Smooth muscle cell (in vitro differentiated cells): ENCODE data around the gene EDN3. TPM values are rescaled to one million over a fixed set of nuclear protein-coding genes. Genes with fewer than 3 reads are reported as not detected.

Experiments used
- DNase-seq: peaks from one replicate; lab custom pipeline; 2025; ENCODE audit not compliant: unreplicated experiment; lab: John Stamatoyannopoulos, UW
- H2AFZ ChIP-seq: fragments of 200-600 bp; sonication (generic); 2 replicates; pipeline ENCODE4 v1.6.0; 2016; ENCODE audit warnings: antibody characterized with exemption, low read depth, mild to moderate bottlenecking
- H3F3A ChIP-seq: fragments of 200-600 bp; sonication (generic); 2 replicates; pipeline ENCODE4 v1.6.0; 2017; ENCODE audit warnings: antibody characterized with exemption, low read depth
- H3K27ac ChIP-seq: fragments of 200-600 bp; sonication (generic); 2 replicates; pipeline ENCODE4 v1.5.1; 2016; ENCODE audit warnings: low read depth, mild to moderate bottlenecking
- H3K27me3 ChIP-seq: fragments of 200-600 bp; sonication (generic); 2 replicates; pipeline ENCODE4 v1.6.1; 2016; ENCODE audit warnings: low read depth, mild to moderate bottlenecking
- H3K36me3 ChIP-seq: fragments of 200-600 bp; sonication (generic); 2 replicates; pipeline ENCODE4 v1.5.1; 2016; ENCODE audit warnings: low read depth
- H3K4me1 ChIP-seq: fragments of 200-600 bp; sonication (generic); 2 replicates; pipeline ENCODE4 v1.5.1; 2016; ENCODE audit warnings: low read depth
- H3K4me2 ChIP-seq: fragments of 200-600 bp; sonication (generic); 2 replicates; pipeline ENCODE4 v1.6.0; 2016; ENCODE audit warnings: mild to moderate bottlenecking
- H3K4me3 ChIP-seq: fragments of 200-600 bp; sonication (generic); 2 replicates; pipeline ENCODE4 v1.5.1; 2016; ENCODE audit warnings: mild to moderate bottlenecking
- H3K79me2 ChIP-seq: fragments of 200-600 bp; sonication (generic); 2 replicates; pipeline ENCODE4 v1.6.0; 2016; ENCODE audit warnings: low read depth, mild to moderate bottlenecking
- H3K9ac ChIP-seq: fragments of 200-600 bp; sonication (generic); 2 replicates; pipeline ENCODE4 v1.6.0; 2016; ENCODE audit warnings: low read depth
- H3K9me3 ChIP-seq: fragments of 200-600 bp; sonication (generic); replicated peaks from 2 replicates; pipeline ENCODE4 v1.5.1; 2016; ENCODE audit warnings: low read depth
- H4K20me1 ChIP-seq: fragments of 200-600 bp; sonication (generic); 2 replicates; pipeline ENCODE4 v1.6.0; 2016; ENCODE audit warnings: low read depth
- WGBS: methylation state at CpG from one replicate; pipeline ENCODE4 v1.1.7; 2016; ENCODE audit warnings: low lambda C conversion rate; 5-methylcytosine and 5-hydroxymethylcytosine counted together
- polyA plus RNA-seq: library from polyadenylated mRNA; unstranded; fragments of >200 nt; fragmentation: Nextera tagmentation; extraction: Ambion mirVana; gene quantifications from 2 replicates; pipeline ENCODE4 v1.2.1, GENCODE V29; 2016
- total RNA-seq: library from RNA; depleted of rRNA; stranded (reverse); fragments of >200 nt; gene quantifications from 2 replicates; pipeline ENCODE4 v1.2.3, GENCODE V29; 2014
- TF ChIP-seq, protein P1 (sequence below): fragments of 200-600 bp; sonication (generic); IDR thresholded peaks from 2 replicates; pipeline ENCODE4 v1.5.1; 2017; ENCODE audit warnings: borderline replicate concordance, mild to moderate bottlenecking, antibody characterized with exemption; ENCODE audit not compliant: insufficient read depth, poor library complexity, severe bottlenecking

EDN3 gene
- total and polyA plus RNA-seq, 2 experiments from 2014 or later: not detected

DNA sequence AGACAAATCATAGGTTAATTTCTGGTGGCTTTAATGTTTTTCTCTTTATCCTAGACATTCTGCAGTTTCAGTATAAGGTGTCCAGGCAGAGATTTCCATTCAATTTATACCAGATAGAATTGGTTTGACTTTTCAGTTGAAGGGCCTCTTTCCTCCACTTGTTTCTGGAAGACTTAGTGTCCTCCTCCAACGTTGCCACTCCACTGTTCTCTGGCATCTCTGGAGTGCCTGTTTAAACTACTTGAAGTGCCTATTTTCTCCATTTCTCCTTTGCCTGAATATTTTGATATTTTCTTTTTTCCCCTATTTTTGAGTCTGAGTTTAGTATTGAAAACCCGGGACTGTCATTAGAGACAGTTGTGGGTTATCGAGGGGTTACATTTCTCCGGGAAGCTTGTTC, 27.7 kb downstream of the EDN3 start:
- DNase-seq: no peak
- Histone ChIP-seq H3K9me3 (no peaks in the 10 kb centered on the region), H3K36me3 (no peaks in the 10 kb centered on the region), H3K4me3 (no peak overlapping the region), H3K27me3 (peaks cover 94% of the 10 kb centered on the region), H2AFZ (no peak overlapping the region), H3F3A (no peaks in the 10 kb centered on the region), H3K4me2 (no peak overlapping the region), H3K4me1 (no peaks in the 10 kb centered on the region), H3K79me2 (no peaks in the 10 kb centered on the region), H3K27ac (no peak overlapping the region), H4K20me1 (no peaks in the 10 kb centered on the region), H3K9ac (no peak overlapping the region)
- TF ChIP-seq, protein P1, sequence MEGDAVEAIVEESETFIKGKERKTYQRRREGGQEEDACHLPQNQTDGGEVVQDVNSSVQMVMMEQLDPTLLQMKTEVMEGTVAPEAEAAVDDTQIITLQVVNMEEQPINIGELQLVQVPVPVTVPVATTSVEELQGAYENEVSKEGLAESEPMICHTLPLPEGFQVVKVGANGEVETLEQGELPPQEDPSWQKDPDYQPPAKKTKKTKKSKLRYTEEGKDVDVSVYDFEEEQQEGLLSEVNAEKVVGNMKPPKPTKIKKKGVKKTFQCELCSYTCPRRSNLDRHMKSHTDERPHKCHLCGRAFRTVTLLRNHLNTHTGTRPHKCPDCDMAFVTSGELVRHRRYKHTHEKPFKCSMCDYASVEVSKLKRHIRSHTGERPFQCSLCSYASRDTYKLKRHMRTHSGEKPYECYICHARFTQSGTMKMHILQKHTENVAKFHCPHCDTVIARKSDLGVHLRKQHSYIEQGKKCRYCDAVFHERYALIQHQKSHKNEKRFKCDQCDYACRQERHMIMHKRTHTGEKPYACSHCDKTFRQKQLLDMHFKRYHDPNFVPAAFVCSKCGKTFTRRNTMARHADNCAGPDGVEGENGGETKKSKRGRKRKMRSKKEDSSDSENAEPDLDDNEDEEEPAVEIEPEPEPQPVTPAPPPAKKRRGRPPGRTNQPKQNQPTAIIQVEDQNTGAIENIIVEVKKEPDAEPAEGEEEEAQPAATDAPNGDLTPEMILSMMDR: no peak
- 89% methylated on average over 4 of the region's 4 CpGs for WGBS

- WGBS: 56% methylated on average over 12 of the region's 12 CpGs
- TF ChIP-seq, protein P1: no peak
- no peak overlapping the region for H3K4me2 ChIP-seq
Measured at GRCh38 chr20:59331721-59332329, 31.4 kb downstream of the EDN3 start.

DNA sequence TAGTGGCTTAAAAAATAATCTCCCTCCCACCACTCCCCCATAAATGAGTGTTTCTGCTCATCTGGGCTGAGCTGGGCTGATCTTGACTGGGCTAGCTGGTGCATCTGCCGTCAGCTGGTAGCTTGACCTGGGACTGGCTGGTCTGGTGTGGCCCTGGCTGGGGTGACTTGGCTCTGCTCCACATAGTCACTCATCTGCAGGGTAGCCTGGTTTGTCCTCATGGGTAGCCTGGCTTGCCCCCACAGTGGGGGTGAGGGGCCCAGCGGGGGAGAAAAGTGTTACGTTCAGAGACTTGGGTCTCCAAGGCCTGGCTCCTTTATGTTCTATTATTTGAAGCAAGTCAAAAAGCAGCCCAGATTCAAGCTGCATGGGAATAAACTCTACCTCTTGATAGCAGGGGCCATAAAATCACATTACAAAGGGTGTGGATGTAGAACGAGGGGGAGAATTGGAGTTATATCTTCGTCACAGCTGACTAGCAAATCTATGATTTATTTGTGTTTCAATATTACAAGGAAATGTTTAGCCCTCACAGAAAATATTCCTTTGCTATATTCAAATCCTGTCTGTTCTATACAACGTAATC, 32.9 kb downstream of the EDN3 start:
- Histone ChIP-seq H3K27me3 (peaks cover 98% of the 10 kb centered on the region), H3K79me2 (no peaks in the 10 kb centered on the region), H3K4me3 (no peak overlapping the region), H3K36me3 (no peaks in the 10 kb centered on the region), H3F3A (no peaks in the 10 kb centered on the region), H3K27ac (no peak overlapping the region), H3K4me2 (no peak overlapping the region), H3K9ac (no peak overlapping the region), H2AFZ (no peak overlapping the region), H3K4me1 (no peaks in the 10 kb centered on the region), H4K20me1 (no peaks in the 10 kb centered on the region), H3K9me3 (no peaks in the 10 kb centered on the region)
- TF ChIP-seq, protein P1: no peak
- 88% methylated on average over 6 of the region's 6 CpGs for WGBS
- no peak for DNase-seq

More at GRCh38 chr20:59331721-59332329, 31.4 kb downstream of the EDN3 start:
- Histone ChIP-seq H3F3A (no peaks in the 10 kb centered on the region), H4K20me1 (no peaks in the 10 kb centered on the region), H3K9ac (no peak overlapping the region), H3K27me3 (peaks cover 100% of the 10 kb centered on the region), H3K79me2 (no peaks in the 10 kb centered on the region), H3K4me1 (no peaks in the 10 kb centered on the region), H3K36me3 (no peaks in the 10 kb centered on the region), H3K9me3 (no peaks in the 10 kb centered on the region), H3K4me3 (no peak overlapping the region), H3K27ac (no peak overlapping the region), H2AFZ (no peak overlapping the region)
- no peak for DNase-seq

DNA sequence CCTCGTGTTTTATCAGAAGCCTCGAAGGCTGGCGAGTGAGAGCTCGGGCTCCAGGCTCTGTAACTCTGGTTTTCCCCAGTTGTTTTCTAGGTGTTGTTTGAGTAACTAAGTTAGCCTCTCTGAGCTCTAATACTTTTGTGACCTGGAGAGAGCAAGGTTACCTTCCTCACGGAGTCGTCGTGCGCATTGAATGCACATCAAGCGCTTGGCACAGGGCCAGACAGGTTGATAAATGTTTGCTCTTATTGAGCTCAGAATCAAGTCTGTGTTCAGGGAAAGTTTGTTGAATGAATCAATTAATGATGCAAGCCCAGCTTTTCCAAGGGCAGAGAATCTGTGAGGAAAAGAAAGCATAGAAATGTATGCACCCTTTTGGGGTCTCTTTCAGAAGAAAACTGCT, 33.5 kb downstream of the EDN3 start:
- H3K9me3 ChIP-seq: no peaks in the 10 kb centered on the region
- no peak overlapping the region for H2AFZ ChIP-seq
- no peaks in the 10 kb centered on the region for H4K20me1 ChIP-seq
- no peak overlapping the region for H3K4me2 ChIP-seq
- no peak overlapping the region for H3K27ac ChIP-seq
- H3K9ac ChIP-seq: no peak overlapping the region
- H3K27me3 ChIP-seq: peaks cover 92% of the 10 kb centered on the region
- no peak for DNase-seq
- TF ChIP-seq, protein P1: no peak
- H3K36me3 ChIP-seq: no peaks in the 10 kb centered on the region
- WGBS: 94% methylated on average over 9 of the region's 9 CpGs
- no peak overlapping the region for H3K4me3 ChIP-seq
- H3F3A ChIP-seq: no peaks in the 10 kb centered on the region
- no peaks in the 10 kb centered on the region for H3K79me2 ChIP-seq
- no peaks in the 10 kb centered on the region for H3K4me1 ChIP-seq
